Stomach (tissue), 9 donors: ENCODE results near the gene OR10A4. TPM values are rescaled to one million over a fixed set of nuclear protein-coding genes. Genes with fewer than 3 reads are reported as not detected.
"Not testable (repeated sequence)": the region's sequence is repeated elsewhere in the genome, so short reads cannot be mapped to it uniquely, and the experiment has no call there.

Experiments used
- DNase-seq, 2 donors: peaks; one replicate each; pipeline versions ENCODE4 v3.0.0 to v3.0.0-alpha.2; 2013 to 2019
- H3K27ac ChIP-seq, 5 donors: fragments of 200-600 bp in 4 of 5; sonication (generic) in 4 of 5; one replicate each; pipeline ENCODE4 v1.5.1; 2013 to 2019; ENCODE audit warnings: mild to moderate bottlenecking in 1 of 5, moderate library complexity in 1 of 5
- H3K27me3 ChIP-seq, 3 donors: fragments of 200-600 bp; sonication (generic); one replicate each; pipeline ENCODE4 v1.5.1; 2017 to 2019; ENCODE audit warnings: mixed run types in 1 of 3
- H3K36me3 ChIP-seq, 4 donors: fragments of 200-600 bp; sonication (generic); 1 replicate in 3 of 4; 2 replicates in 1 of 4; pipeline ENCODE4 v1.5.1; 2016 to 2019
- H3K4me1 ChIP-seq, 4 donors: fragments of 200-600 bp; sonication (generic); one replicate each; pipeline ENCODE4 v1.5.1; 2016 to 2019
- H3K4me3 ChIP-seq, 4 donors: fragments of 200-600 bp; sonication (generic) in 3 of 4; one replicate each; pipeline ENCODE4 v1.5.1; 2016 to 2019; ENCODE audit warnings: mild to moderate bottlenecking in 1 of 4
- H3K9me3 ChIP-seq, 4 donors: fragments of 200-600 bp; sonication (generic); one replicate each; pipeline ENCODE4 v1.5.1; 2016 to 2019
- CTCF ChIP-seq, 7 experiments: fragments of 450-650 bp in 4 of 7; fragments of 200-600 bp in 3 of 7; sonication (generic) in 3 of 7; IDR thresholded peaks; one replicate each; pipeline ENCODE4 v1.5.1; 2016 to 2019; ENCODE audit warnings: antibody characterized with exemption in 7 of 7, control low read depth in 2 of 7, mild to moderate bottlenecking in 1 of 7
- EP300 ChIP-seq: sonication (generic); formaldehyde crosslinking; IDR thresholded peaks from one replicate; pipeline ENCODE4 v1.6.1; 2017; ENCODE audit warnings: antibody characterized with exemption
- POLR2A ChIP-seq, 4 donors: fragments of 450-650 bp; IDR thresholded peaks; one replicate each; pipeline ENCODE4 v1.6.1; 2016; ENCODE audit warnings: antibody characterized with exemption in 4 of 4, control low read depth in 2 of 4, mild to moderate bottlenecking in 1 of 4, moderate library complexity in 1 of 4
- POLR2AphosphoS5 ChIP-seq, 3 donors: sonication (generic); formaldehyde crosslinking; IDR thresholded peaks; one replicate each; pipeline ENCODE4 v1.6.1; 2016; ENCODE audit warnings: antibody characterized with exemption in 3 of 3
- WGBS, 5 donors: extraction: QIAGEN DNeasy Blood & Tissue Kit in 3 of 5; methylation state at CpG; one replicate each; pipeline versions ENCODE4 v1.1.5 to v1.1.7; 2013 to 2018; 5-methylcytosine and 5-hydroxymethylcytosine counted together
- intact Hi-C: fragments of 100-400 bp; cut with DNase I; formaldehyde crosslinking; loops from one replicate; pipeline ENCODE4 v1.15.1; 2023; ENCODE audit warnings: low total_unique reads
- polyA plus RNA-seq, 3 donors: library from polyadenylated mRNA; stranded (reverse); fragments of 200-250 nt; gene quantifications; one replicate each; pipeline ENCODE4 v1.2.3, GENCODE V29; 2013
- total RNA-seq, 5 donors: library from RNA; depleted of rRNA; stranded (reverse); fragments of >200 nt; gene quantifications; one replicate each; pipeline versions ENCODE4 v1.1.0 to v1.2.3, GENCODE V29; 2014 to 2016
- donor health status: healthy with polysubstance abuse.
- donor health status: Bipolar disorder and iron deficiency.
- donor health status: healthy.

Gene OR10A4
- total and polyA plus RNA-seq, 8 donors: not detected

DNA sequence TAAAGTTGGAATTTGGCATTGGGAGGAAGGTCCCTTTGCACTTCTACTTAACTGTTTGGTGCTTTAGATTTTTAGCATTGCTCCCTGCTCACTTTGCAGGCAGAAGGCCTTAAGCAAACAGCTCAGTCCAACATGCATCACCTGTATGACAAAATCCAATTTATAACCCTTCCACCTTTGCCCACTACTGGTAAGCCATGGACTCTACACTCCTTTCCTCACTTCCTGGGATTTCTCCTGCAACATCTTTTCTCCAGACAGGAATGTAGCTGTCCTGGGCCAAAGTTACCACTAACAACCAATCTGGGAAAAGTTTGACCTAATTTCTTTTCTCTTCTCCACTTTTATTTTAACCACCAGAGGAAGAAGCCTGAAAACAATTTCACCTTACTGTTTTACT lies 17.7 kb downstream of the OR10A4 start:
- no peak for TF ChIP-seq CTCF (IDR thresholded peaks at IDR 0.05)
- no peak for TF ChIP-seq EP300
- no peak overlapping the region for H3K27ac ChIP-seq
- intact Hi-C loops: no loop called here
- H3K27me3 ChIP-seq: no peaks in the 10 kb centered on the region
- H3K4me1 ChIP-seq: no peaks in the 10 kb centered on the region
- H3K36me3 ChIP-seq: no peaks in the 10 kb centered on the region
- DNase-seq: no peak
- H3K4me3 ChIP-seq: no peak overlapping the region
- no peaks in the 10 kb centered on the region for H3K9me3 ChIP-seq

- DNase-seq: no peak
- Histone ChIP-seq H3K27ac (no peak overlapping the region), H3K36me3 (no peaks in the 10 kb centered on the region), H3K27me3 (no peaks in the 10 kb centered on the region), H3K9me3 (no peaks in the 10 kb centered on the region), H3K4me1 (no peaks in the 10 kb centered on the region), H3K4me3 (no peak overlapping the region)
- intact Hi-C loops: no loop called here
- TF ChIP-seq EP300 (no peak), CTCF (IDR thresholded peaks at IDR 0.05) (no peak), POLR2A (IDR thresholded peaks at IDR 0.05) (no peak), POLR2AphosphoS5 (IDR thresholded peaks at IDR 0.05) (no peak)
Observed at GRCh38 chr11:6895010-6895409, 18.6 kb downstream of the OR10A4 start.

GRCh38 chr11:6898911-6899310 lies 22.5 kb downstream of the OR10A4 start:
- Histone ChIP-seq H3K9me3 (no peaks in the 10 kb centered on the region), H3K27me3 (no peaks in the 10 kb centered on the region), H3K27ac (no peak overlapping the region), H3K4me3 (no peak overlapping the region), H3K36me3 (no peaks in the 10 kb centered on the region), H3K4me1 (no peaks in the 10 kb centered on the region)
- DNase-seq: no peak
- TF ChIP-seq CTCF (IDR thresholded peaks at IDR 0.05) (no peak), POLR2AphosphoS5 (IDR thresholded peaks at IDR 0.05) (no peak), EP300 (no peak), POLR2A (IDR thresholded peaks at IDR 0.05) (no peak)
- intact Hi-C loops: no loop called here
- 45 to 66% (median 51%) methylated on average over 1 of the region's 1 CpG for WGBS, 5 donors

DNA sequence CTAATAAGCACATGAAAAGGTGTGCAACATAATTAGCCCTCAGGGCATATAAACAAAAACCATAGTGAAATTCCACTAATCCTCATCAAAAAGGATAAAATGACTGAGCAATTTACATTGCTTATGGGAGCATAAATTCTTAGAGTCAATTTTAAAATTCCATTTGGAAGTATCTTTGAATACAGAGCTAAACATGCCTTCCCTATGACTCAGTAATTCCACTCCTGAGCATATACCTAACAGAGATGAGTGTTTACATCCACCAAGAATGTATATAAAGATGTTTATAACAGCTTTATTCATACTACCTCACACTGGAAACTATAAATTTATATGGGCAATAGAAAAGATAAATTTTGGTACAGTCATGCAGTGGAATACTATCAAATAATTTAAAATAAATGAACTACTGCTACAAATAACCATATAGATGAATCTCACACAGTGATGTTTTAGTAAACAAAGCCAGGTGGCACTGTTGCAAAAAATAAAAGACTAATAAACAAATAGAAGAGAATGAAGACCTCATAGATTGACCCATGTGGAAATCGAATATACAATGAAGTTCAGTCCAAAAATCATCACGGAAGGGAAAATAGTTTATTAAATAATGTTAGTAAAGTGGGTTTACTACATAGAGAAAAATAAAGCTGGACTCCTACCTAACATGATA lies 24.0 kb downstream of the OR10A4 start:
- WGBS, 5 donors: 41 to 66% (median 53%) methylated on average over 2 of the region's 2 CpGs
- intact Hi-C loops: no loop called here
- H3K9me3 ChIP-seq: no peaks in the 10 kb centered on the region
- H3K4me3 ChIP-seq: no peak overlapping the region
- H3K36me3 ChIP-seq: no peaks in the 10 kb centered on the region
- no peaks in the 10 kb centered on the region for H3K27me3 ChIP-seq
- DNase-seq: no peak
- H3K27ac ChIP-seq: no peak overlapping the region
- TF ChIP-seq EP300 (no peak), POLR2AphosphoS5 (IDR thresholded peaks at IDR 0.05) (no peak), CTCF (IDR thresholded peaks at IDR 0.05) (no peak)
- H3K4me1 ChIP-seq: no peaks in the 10 kb centered on the region

GRCh38 chr11:6904804-6905203 lies 28.4 kb downstream of the OR10A4 start:
- whole genome bisulfite sequencing, 5 donors: 76 to 90% (median 80%) methylated on average over 13 of the region's 13 CpGs

More at GRCh38 chr11:6904804-6905203, 28.4 kb downstream of the OR10A4 start:
- H3K36me3 ChIP-seq, H3K9me3 ChIP-seq, H3K4me3 ChIP-seq, intact Hi-C loops, DNase-seq, H3K27me3 ChIP-seq, H3K4me1 ChIP-seq, H3K27ac ChIP-seq: not testable (repeated sequence)
